ENCODE data around the gene LEMD3. TPM values are rescaled to one million over a fixed set of nuclear protein-coding genes. Genes with fewer than 3 reads are reported as not detected.

Gene LEMD3
- 86.1 TPM for total RNA-seq

DNA sequence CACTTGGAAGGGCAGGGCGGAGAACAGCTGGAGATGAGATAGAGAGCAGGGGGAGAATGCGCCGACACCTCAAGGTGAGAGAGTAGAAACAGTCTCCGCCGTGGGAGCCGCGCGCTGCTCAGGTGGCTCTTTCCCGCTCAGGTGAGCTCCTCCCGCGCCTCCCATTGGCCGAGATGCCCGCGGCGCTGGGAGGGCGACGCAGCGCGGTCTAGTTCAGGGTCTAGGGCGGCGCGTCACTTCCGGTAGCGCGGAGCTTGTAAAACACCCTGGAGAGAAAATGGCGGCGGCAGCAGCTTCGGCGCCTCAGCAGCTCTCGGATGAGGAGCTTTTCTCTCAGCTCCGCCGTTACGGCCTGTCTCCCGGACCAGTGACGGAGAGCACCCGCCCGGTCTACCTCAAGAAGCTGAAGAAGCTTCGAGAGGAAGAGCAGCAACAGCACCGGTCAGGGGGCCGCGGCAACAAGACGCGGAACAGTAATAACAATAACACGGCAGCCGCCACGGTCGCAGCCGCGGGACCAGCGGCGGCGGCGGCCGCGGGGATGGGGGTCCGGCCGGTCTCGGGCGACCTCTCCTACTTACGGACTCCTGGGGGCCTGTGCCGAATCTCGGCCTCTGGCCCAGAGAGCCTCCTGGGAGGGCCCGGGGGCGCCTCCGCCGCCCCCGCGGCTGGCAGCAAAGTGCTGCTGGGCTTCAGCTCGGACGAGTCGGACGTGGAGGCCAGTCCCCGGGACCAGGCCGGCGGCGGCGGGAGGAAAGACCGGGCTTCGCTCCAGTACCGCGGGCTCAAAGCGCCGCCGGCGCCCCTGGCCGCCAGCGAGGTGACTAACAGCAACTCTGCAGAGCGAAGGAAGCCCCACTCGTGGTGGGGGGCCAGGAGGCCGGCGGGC, at the start of gene LEMD3:
LEMD3 (plus strand) TSS at position 264 of the 889 bp plus-strand sequence; CDS start at position 278, 14 bp downstream.

GRCh38 chr12:65121049-65121955, 48.1 kb upstream of the LEMD3 start, which contains the start of gene WIF1:
Gene WIF1, minus strand, starts transcription at chr12:65121305. Its CDS starts 114 bp downstream, at chr12:65121191.

DNA sequence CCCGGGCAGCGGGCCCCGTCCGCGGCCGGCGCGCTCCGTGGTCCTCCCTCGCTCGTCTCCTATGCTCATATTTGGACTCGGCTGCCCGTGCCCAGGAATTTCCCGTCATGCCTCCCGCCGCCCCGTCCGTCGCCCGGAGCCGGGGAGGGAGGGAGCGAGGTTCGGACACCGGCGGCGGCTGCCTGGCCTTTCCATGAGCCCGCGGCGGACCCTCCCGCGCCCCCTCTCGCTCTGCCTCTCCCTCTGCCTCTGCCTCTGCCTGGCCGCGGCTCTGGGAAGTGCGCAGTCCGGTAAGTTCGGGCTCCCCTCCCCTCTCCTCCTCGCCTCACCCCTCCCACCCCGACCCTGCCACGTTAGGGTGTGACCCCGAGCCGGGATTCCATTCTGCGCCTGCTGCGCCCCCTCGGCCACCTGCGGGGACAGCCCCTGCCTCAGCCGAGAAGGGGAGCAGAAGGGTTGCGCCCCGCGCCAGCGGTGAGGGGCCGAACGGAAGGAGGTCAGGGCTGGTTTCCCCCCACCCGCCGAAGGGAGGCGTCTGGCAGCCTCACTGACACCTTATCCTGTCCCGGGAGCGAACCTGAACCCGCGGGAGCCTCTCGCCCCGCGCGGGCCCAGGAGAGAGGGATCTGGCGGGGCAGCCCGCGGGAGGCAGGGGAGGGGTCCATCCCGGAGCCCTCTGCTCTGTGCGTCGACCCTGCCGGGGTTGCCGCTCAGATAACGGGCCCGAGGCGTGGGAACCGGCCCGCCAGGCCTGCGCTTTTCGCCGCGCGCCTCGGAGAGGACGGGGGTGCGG, 109.4 kb downstream of the LEMD3 start, which contains the start of gene MSRB3:
MSRB3 (plus strand) TSS at position 108 of the 793 bp plus-strand sequence. CDS start 29,897 bp downstream, outside the sequence.

Other genes with a start within 250 kb of the LEMD3 start
- gene WIF1, start 48.3 kb upstream of the LEMD3 start, total RNA-seq, result 284 TPM
- gene MSRB3, start 109.1 kb downstream of the LEMD3 start, total RNA-seq, result 41.6 TPM

Data from camera-type eye (tissue), 1 donor.